ENCODE data around the gene RAB28. TPM values are rescaled to one million over a fixed set of nuclear protein-coding genes. Genes with fewer than 3 reads are reported as not detected.

RAB28 gene
- total RNA-seq, 2 experiments from 2014 or later, result 23.0 to 30.8 TPM

DNA sequence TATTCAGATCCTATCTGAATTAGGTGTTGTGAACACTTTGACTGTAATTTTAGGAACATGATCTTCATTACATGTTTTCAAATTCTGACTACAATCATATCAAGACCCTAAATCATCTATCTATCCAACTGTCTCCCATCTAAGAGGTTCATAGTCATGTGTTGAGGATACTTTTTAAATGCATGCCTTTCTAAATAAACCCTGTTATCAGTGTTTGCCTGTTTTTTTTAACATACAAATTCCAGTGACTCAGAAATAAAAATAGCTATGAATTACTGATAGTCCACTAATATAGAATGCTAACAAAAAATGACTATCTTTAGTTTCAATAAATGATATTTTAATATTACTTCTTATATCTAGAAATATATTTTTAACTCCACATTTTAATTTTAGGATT, 8.0 kb downstream of the RAB28 start:
- Histone ChIP-seq H3K4me1 (ENCODE audit: insufficient read depth, low read length, poor library complexity, severe bottlenecking) (peaks cover under 1% of the 10 kb centered on the region), H3K4me3 (ENCODE audit: low read depth, low read length, poor library complexity, severe bottlenecking) (no peak overlapping the region), H3K36me3 (ENCODE audit: insufficient read depth, low read length) (peaks cover 24% of the 10 kb centered on the region; the same call in 1 of the 2 replicates), H3K9me3 (ENCODE audit: low read length) (no peaks in the 10 kb centered on the region), H3K4me2 (ENCODE audit: low read length) (no peak overlapping the region), H3K79me2 (ENCODE audit: insufficient read depth, low read depth, low read length) (peaks cover 14% of the 10 kb centered on the region; the same call in 1 of the 2 replicates), H4K20me1 (ENCODE audit: insufficient read depth, low read length) (no peaks in the 10 kb centered on the region; the same call in 1 of the 2 replicates), H2AFZ (ENCODE audit: low read length) (no peak overlapping the region), H3K27ac (ENCODE audit: low read depth, low read length, poor library complexity, severe bottlenecking) (no peak overlapping the region), H3K9me2 (ENCODE audit: insufficient read depth, low read length) (no peaks in the 10 kb centered on the region)
- ChIA-PET CTCF (ENCODE audit: unreplicated experiment) (no interaction called here), POLR2A (interaction anchor here (0.7 to 1.1 kb wide), 2 partner anchors 10 to 50 kb away, joined by 4 to 5 read pairs; no protein-coding TSS in a partner anchor)
- intact Hi-C loops (cut with micrococcal nuclease; ENCODE audit: unreplicated experiment), result no loop called here
- no peak for DNase-seq (ENCODE audit: low spot score)
- no TSS peak for BruUV-seq (replicated peaks)
- TF ChIP-seq EZH2phosphoT487 (IDR thresholded peaks at IDR 0.05; ENCODE audit: borderline replicate concordance, low read depth, low read length), result no peak

- intact Hi-C loops (cut with micrococcal nuclease; ENCODE audit: unreplicated experiment), result no loop called here
- H3K9me2 ChIP-seq (ENCODE audit: insufficient read depth, low read length), result no peaks in the 10 kb centered on the region
- H3K4me3 ChIP-seq (ENCODE audit: low read depth, low read length, poor library complexity, severe bottlenecking), result no peak overlapping the region
- H3K79me2 ChIP-seq (ENCODE audit: insufficient read depth, low read depth, low read length), result no peaks in the 10 kb centered on the region; the same call in 1 of the 2 replicates
- no TSS peak for BruUV-seq (replicated peaks)
- H2AFZ ChIP-seq (ENCODE audit: low read length), result no peak overlapping the region
- no peak overlapping the region for H3K4me2 ChIP-seq (ENCODE audit: low read length)
- H3K27ac ChIP-seq (ENCODE audit: low read depth, low read length, poor library complexity, severe bottlenecking), result no peak overlapping the region
- H3K36me3 ChIP-seq (ENCODE audit: insufficient read depth, low read length), result peaks cover 14% of the 10 kb centered on the region
- no peaks in the 10 kb centered on the region for H3K4me1 ChIP-seq (ENCODE audit: insufficient read depth, low read length, poor library complexity, severe bottlenecking)
- TF ChIP-seq, protein P1, sequence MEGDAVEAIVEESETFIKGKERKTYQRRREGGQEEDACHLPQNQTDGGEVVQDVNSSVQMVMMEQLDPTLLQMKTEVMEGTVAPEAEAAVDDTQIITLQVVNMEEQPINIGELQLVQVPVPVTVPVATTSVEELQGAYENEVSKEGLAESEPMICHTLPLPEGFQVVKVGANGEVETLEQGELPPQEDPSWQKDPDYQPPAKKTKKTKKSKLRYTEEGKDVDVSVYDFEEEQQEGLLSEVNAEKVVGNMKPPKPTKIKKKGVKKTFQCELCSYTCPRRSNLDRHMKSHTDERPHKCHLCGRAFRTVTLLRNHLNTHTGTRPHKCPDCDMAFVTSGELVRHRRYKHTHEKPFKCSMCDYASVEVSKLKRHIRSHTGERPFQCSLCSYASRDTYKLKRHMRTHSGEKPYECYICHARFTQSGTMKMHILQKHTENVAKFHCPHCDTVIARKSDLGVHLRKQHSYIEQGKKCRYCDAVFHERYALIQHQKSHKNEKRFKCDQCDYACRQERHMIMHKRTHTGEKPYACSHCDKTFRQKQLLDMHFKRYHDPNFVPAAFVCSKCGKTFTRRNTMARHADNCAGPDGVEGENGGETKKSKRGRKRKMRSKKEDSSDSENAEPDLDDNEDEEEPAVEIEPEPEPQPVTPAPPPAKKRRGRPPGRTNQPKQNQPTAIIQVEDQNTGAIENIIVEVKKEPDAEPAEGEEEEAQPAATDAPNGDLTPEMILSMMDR (conservative IDR thresholded peaks at IDR 0.05; ENCODE audit: low read length), result no peak
- TF ChIP-seq EZH2phosphoT487 (IDR thresholded peaks at IDR 0.05; ENCODE audit: borderline replicate concordance, low read depth, low read length), result no peak
- ChIA-PET POLR2A (interaction anchor here (1.2 to 1.4 kb wide), 3 partner anchors 12 to 120 kb away, joined by 3 to 8 read pairs (median 4); partner anchors contain the start of gene RAB28), CTCF (ENCODE audit: unreplicated experiment) (no interaction called here)
- DNase-seq (ENCODE audit: low spot score), result no peak
- no peaks in the 10 kb centered on the region for H3K9me3 ChIP-seq (ENCODE audit: low read length)
- H4K20me1 ChIP-seq (ENCODE audit: insufficient read depth, low read length), result no peaks in the 10 kb centered on the region; the same call in 1 of the 2 replicates
Observed at GRCh38 chr4:13471400-13471799, 12.7 kb downstream of the RAB28 start.

DNA sequence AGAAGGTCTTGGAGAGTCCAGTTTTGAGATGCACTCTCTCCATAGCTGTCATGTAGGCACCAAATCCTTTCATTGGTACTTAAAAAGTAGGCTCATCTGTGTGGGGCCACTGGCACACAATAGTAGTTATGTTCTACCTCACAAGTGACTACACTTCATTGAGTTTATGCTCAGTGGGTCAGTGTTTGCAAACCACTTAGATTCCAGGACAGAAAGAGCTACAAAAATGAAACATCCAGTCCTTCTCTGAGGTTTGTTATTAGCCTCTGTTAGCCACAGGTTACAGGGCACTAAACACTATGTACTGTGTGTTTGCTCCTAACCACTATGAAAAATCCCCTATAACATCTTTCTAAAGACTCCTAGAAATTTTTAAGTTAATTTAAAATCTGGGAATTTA, 13.8 kb downstream of the RAB28 start:
- CTCF ChIA-PET (ENCODE audit: unreplicated experiment), result no interaction called here
- no peak overlapping the region for H3K4me3 ChIP-seq (ENCODE audit: low read depth, low read length, poor library complexity, severe bottlenecking)

More for the DNA sequence above, 13.8 kb downstream of the RAB28 start:
- H3K4me2 ChIP-seq (ENCODE audit: low read length), result no peak overlapping the region
- no peaks in the 10 kb centered on the region for H3K9me2 ChIP-seq (ENCODE audit: insufficient read depth, low read length)
- H2AFZ ChIP-seq (ENCODE audit: low read length), result no peak overlapping the region
- DNase-seq (ENCODE audit: low spot score), result no peak
- H4K20me1 ChIP-seq (ENCODE audit: insufficient read depth, low read length), result no peaks in the 10 kb centered on the region
- intact Hi-C loops (cut with micrococcal nuclease; ENCODE audit: unreplicated experiment), result no loop called here
- H3K4me1 ChIP-seq (ENCODE audit: insufficient read depth, low read length, poor library complexity, severe bottlenecking), result no peaks in the 10 kb centered on the region
- POLR2A ChIA-PET, result interaction anchor here (0.7 to 1.4 kb wide), 4 partner anchors 10 to 159 kb away, joined by 3 to 8 read pairs (median 4); no protein-coding TSS in a partner anchor
- no peak overlapping the region for H3K27ac ChIP-seq (ENCODE audit: low read depth, low read length, poor library complexity, severe bottlenecking)
- no TSS peak for BruUV-seq (replicated peaks)
- peaks cover 8% of the 10 kb centered on the region for H3K9me3 ChIP-seq (ENCODE audit: low read length)
- peaks cover 3% of the 10 kb centered on the region; the same call in 1 of the 2 replicates for H3K79me2 ChIP-seq (ENCODE audit: insufficient read depth, low read depth, low read length)
- TF ChIP-seq, protein P1 (conservative IDR thresholded peaks at IDR 0.05; ENCODE audit: low read length), result no peak
- no peak for TF ChIP-seq EZH2phosphoT487 (IDR thresholded peaks at IDR 0.05; ENCODE audit: borderline replicate concordance, low read depth, low read length)
- peaks cover 18% of the 10 kb centered on the region for H3K36me3 ChIP-seq (ENCODE audit: insufficient read depth, low read length)
